ENCODE results near the gene TBXAS1. TPM values are rescaled to one million over a fixed set of nuclear protein-coding genes. Genes with fewer than 3 reads are reported as not detected.

Gene TBXAS1
- 10 to 100 TPM in 1 of 2 experiments, 1 to 10 TPM in 1; 8.8 to 11.8 TPM for total RNA-seq

- Mint-ChIP-seq H3K9me3 (peaks cover 16% of the 10 kb centered on the region), H3K4me1 (peaks cover 31% of the 10 kb centered on the region), H3K27me3 (peaks cover 6% of the 10 kb centered on the region), H3K36me3 (ENCODE audit: low read depth) (peaks cover 25% of the 10 kb centered on the region), H3K4me3 (peak within 1 kb of the TSS; percentile 67), H3K27ac (peak within 1 kb of the TSS; percentile 90)
- DNase-seq, result peak; percentile 32
- ChIA-PET CTCF (interaction anchor here (0.6 to 3.6 kb wide), 2 partner anchors 15 to 194 kb away, joined by 4 to 9 read pairs; no protein-coding TSS in a partner anchor), POLR2A (no interaction called here)
Measured at GRCh38 chr7:139829025-139829774, at the start of gene TBXAS1. Gene TBXAS1, plus strand, starts transcription at chr7:139829264. Its CDS starts 127 bp downstream, at chr7:139829391.

GRCh38 chr7:139782932-139783331 is 46.1 kb upstream of the TBXAS1 start:
- Mint-ChIP-seq H3K36me3 (ENCODE audit: low read depth) (peaks cover 2% of the 10 kb centered on the region), H3K4me1 (peaks cover 9% of the 10 kb centered on the region), H3K9me3 (no peaks in the 10 kb centered on the region), H3K27ac (no peak overlapping the region), H3K4me3 (no peak overlapping the region), H3K27me3 (peaks cover 9% of the 10 kb centered on the region)
- DNase-seq, result no peak
- ChIA-PET POLR2A (no interaction called here), CTCF (interaction anchor here (0.6 to 1.1 kb wide), 5 partner anchors 13 to 564 kb away, joined by 3 read pairs; no protein-coding TSS in a partner anchor)

DNA sequence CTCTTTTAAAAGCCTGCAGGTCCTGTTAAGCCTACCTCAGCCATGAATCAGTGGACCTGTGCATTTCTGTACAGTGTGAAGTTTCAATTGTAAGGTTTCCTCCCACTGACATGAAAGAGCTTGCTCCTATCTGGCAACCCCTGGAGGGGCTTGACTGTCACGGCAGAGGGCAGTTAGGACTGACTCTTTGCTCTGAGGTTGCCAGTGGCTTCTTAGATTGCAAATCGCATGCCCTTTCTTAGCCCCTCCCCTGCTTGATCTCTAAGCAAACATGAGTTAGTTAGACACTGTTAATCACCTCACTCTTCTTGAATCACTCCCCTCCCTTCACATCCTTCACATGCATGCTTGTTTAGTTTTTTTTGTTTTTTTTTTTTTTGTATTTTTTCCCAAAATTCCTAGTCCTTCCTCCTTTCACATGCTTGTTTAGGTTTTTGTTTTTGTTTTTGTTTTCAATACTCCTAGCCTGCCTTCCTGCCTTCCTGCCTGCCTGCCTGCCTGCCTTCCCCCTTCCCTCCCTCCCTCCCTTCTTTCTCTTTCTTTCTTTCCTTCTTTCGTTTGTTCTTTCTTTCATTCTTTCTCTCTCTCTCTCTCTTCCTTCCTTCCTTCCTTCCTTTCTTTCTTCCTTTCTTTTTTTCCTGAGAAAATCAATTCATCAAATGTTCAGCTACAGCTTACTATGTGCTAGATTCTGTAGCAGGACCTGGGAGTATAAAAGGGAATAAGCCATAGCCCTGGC is 45.2 kb upstream of the TBXAS1 start:
- DNase-seq, result no peak
- Mint-ChIP-seq H3K4me3 (no peak overlapping the region), H3K9me3 (no peaks in the 10 kb centered on the region), H3K27ac (no peak overlapping the region), H3K4me1 (peaks cover 6% of the 10 kb centered on the region), H3K36me3 (ENCODE audit: low read depth) (peaks cover 2% of the 10 kb centered on the region), H3K27me3 (peaks cover 9% of the 10 kb centered on the region)
- CTCF ChIA-PET, result interaction anchor here (0.6 to 1.7 kb wide), 7 partner anchors 13 to 563 kb away, joined by 3 read pairs; no protein-coding TSS in a partner anchor
- POLR2A ChIA-PET, result no interaction called here

DNA sequence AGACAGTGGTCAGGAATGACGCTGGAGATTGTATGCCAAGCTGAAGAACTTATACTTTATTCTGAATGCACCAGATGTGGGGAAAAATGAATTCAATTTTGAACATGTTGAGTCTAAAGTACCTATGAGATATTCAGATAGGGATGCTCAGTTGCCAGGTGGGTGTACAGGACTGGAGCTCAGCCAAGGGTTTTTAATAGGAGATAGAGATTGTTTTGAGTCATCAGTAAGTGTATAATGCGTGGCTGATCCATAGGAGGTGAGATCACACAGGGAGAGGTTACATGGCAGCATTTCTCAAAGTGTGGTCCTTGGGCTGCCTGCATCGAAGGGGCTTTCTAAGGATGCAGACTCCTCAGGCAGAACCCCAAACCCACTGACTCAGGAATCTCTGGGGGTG is 44.4 kb upstream of the TBXAS1 start:
- CTCF ChIA-PET, result interaction anchor here (0.7 to 1.7 kb wide), 4 partner anchors 12 to 123 kb away, joined by 3 read pairs; no protein-coding TSS in a partner anchor
- Mint-ChIP-seq H3K36me3 (ENCODE audit: low read depth) (peaks cover 2% of the 10 kb centered on the region), H3K4me1 (no peaks in the 10 kb centered on the region), H3K27ac (no peak overlapping the region), H3K27me3 (peaks cover 3% of the 10 kb centered on the region), H3K9me3 (no peaks in the 10 kb centered on the region), H3K4me3 (no peak overlapping the region)
- no peak for DNase-seq
- POLR2A ChIA-PET, result no interaction called here

DNA sequence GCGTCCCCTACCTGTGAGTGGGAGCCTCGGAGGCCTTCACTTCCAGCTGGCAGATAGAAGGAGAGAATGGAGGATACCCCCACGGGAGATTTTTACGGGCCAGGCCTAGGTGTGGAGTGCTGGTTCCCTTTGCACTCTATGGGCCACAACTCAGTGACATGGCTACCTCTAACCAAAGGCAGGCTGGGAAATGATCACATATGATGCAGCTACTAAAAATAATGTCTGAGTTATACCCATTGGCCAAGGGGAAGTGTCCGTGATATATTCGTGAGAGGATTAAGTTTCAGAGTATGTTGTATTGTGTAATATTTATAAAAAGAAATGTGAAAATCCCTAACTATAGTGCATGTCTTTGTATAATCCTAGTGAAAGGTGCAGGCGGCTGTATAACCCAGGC is 37.7 kb upstream of the TBXAS1 start:
- CTCF ChIA-PET, result interaction anchor here (0.6 to 1.2 kb wide), 2 partner anchors 145 to 549 kb away, joined by 4 to 7 read pairs; no protein-coding TSS in a partner anchor

GRCh38 chr7:139797607-139798006 is 31.5 kb upstream of the TBXAS1 start:
- ChIA-PET POLR2A (no interaction called here), CTCF (interaction anchor here (0.9 kb wide), 1 partner anchor 11 kb away, joined by 4 read pairs; no protein-coding TSS in a partner anchor)
- Mint-ChIP-seq H3K27me3 (no peaks in the 10 kb centered on the region), H3K9me3 (peaks cover 3% of the 10 kb centered on the region), H3K36me3 (ENCODE audit: low read depth) (peaks cover 2% of the 10 kb centered on the region), H3K27ac (no peak overlapping the region), H3K4me1 (peaks cover 8% of the 10 kb centered on the region), H3K4me3 (no peak overlapping the region)
- DNase-seq, result no peak

More for the DNA sequence above, 37.7 kb upstream of the TBXAS1 start:
- no peaks in the 10 kb centered on the region for H3K27me3 Mint-ChIP-seq
- no peak for DNase-seq
- no peaks in the 10 kb centered on the region for H3K4me1 Mint-ChIP-seq
- POLR2A ChIA-PET, result no interaction called here
- H3K9me3 Mint-ChIP-seq, result peaks cover 3% of the 10 kb centered on the region
- H3K4me3 Mint-ChIP-seq, result no peak overlapping the region
- H3K27ac Mint-ChIP-seq, result no peak overlapping the region
- H3K36me3 Mint-ChIP-seq (ENCODE audit: low read depth), result peaks cover 2% of the 10 kb centered on the region

DNA sequence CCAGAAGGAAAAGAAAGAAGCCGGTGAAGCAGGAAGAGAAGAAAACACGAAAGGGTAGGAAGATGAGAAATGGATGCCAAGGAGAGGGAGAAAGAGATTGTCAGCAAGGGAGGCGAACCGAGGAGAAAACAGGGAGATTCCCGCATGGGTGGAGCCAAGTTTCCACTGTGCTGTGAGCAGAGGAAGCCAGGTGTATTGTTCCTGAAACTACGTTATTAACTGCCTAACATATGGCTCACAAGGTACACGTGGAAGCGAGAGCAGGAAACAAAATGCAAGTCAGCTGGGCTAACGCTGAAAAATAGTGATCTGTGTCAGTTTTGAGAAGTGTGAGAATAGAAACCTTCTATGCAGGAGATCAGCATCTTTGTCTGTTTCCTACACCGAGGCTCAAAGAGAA is 30.8 kb upstream of the TBXAS1 start:
- Mint-ChIP-seq H3K4me3 (no peak overlapping the region), H3K27me3 (no peaks in the 10 kb centered on the region), H3K9me3 (peaks cover 8% of the 10 kb centered on the region), H3K27ac (no peak overlapping the region), H3K4me1 (peaks cover 8% of the 10 kb centered on the region), H3K36me3 (ENCODE audit: low read depth) (peaks cover 2% of the 10 kb centered on the region)
- POLR2A ChIA-PET, result no interaction called here
- CTCF ChIA-PET, result interaction anchor here (0.9 kb wide), 1 partner anchor 11 kb away, joined by 4 read pairs; no protein-coding TSS in a partner anchor
- no peak for DNase-seq

DNA sequence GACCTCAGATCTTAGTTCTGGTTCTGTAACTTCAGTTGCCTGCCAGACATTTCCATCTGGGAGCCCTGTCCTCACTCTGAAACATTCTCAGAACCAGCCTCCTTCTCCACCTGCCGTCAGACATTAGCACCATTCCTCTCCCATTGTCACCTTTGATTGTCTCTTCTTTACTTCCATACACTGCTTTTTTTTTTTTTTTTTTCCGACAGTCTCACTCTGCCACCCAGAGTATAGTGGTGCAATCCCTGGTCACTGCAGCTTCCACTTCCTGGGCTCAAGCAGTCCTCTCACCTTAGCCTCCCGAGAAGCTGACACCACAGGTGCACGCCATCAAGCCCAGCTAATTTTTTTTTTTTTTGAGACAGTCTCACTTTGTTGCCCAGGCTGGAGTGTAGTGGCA is 30.2 kb upstream of the TBXAS1 start:
- DNase-seq, result no peak
- peaks cover 2% of the 10 kb centered on the region for H3K36me3 Mint-ChIP-seq (ENCODE audit: low read depth)
- H3K4me1 Mint-ChIP-seq, result peaks cover 8% of the 10 kb centered on the region
- no peak overlapping the region for H3K4me3 Mint-ChIP-seq
- H3K27ac Mint-ChIP-seq, result no peak overlapping the region
- POLR2A ChIA-PET, result no interaction called here
- peaks cover 8% of the 10 kb centered on the region for H3K9me3 Mint-ChIP-seq
- H3K27me3 Mint-ChIP-seq, result no peaks in the 10 kb centered on the region
- CTCF ChIA-PET, result interaction anchor here (0.7 kb wide), 1 partner anchor 129 kb away, joined by 3 read pairs; no protein-coding TSS in a partner anchor

- H3K4me1 Mint-ChIP-seq, result peaks cover 8% of the 10 kb centered on the region
- DNase-seq, result no peak
- peaks cover 12% of the 10 kb centered on the region for H3K9me3 Mint-ChIP-seq
- H3K27me3 Mint-ChIP-seq, result no peaks in the 10 kb centered on the region
- H3K4me3 Mint-ChIP-seq, result no peak overlapping the region
- CTCF ChIA-PET, result interaction anchor here (0.7 kb wide), 1 partner anchor 128 kb away, joined by 3 read pairs; no protein-coding TSS in a partner anchor
- peaks cover 2% of the 10 kb centered on the region for H3K36me3 Mint-ChIP-seq (ENCODE audit: low read depth)
- H3K27ac Mint-ChIP-seq, result no peak overlapping the region
- POLR2A ChIA-PET, result no interaction called here
Measured at GRCh38 chr7:139799586-139799985, 29.5 kb upstream of the TBXAS1 start.

DNA sequence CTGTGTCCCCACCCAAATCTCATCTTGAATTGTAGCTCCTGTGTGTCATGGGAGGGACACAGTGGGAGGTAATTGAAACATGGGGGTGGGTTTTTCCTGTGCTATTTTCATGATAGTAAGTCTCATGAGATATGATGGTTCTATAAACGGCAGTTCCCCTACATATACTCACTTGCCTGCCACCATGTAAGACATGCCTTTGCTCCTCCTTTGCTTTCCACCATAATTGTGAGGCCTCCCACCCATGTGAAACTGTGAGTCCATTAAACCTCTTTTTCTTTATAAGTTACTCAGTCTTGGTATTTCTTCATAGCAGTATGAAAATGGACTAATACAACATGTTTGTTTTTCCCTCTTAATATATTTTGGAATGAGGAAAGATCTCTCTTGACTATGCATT is 24.5 kb upstream of the TBXAS1 start:
- Mint-ChIP-seq H3K4me3 (no peak overlapping the region), H3K9me3 (peaks cover 13% of the 10 kb centered on the region), H3K27ac (no peak overlapping the region), H3K4me1 (no peaks in the 10 kb centered on the region), H3K27me3 (no peaks in the 10 kb centered on the region), H3K36me3 (ENCODE audit: low read depth) (peaks cover 2% of the 10 kb centered on the region)
- DNase-seq, result no peak
- CTCF ChIA-PET, result interaction anchor here (0.6 to 0.9 kb wide), 2 partner anchors 50 to 258 kb away, joined by 3 read pairs; no protein-coding TSS in a partner anchor
- POLR2A ChIA-PET, result no interaction called here

DNA sequence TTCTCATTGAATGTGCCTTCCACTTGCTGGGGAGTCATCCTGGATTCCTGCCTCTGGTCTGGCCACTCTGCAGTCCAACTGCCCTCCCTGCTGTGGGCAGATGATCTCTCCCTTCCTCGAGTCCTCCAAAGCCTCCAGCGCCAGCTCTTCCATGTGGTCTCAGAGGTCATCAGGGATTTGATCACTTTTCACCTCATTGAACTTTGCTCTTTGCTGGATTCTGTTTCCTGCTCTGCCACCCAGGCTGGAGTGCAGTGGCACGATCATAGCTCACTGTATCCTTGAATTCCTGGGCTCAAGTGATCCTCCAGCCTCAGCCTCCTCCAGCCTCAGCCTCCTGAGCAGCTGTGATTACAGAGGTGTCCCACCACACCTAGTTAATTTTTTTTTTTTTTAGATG is 22.1 kb upstream of the TBXAS1 start:
- Mint-ChIP-seq H3K9me3 (peaks cover 13% of the 10 kb centered on the region), H3K27me3 (no peaks in the 10 kb centered on the region), H3K27ac (no peak overlapping the region), H3K36me3 (ENCODE audit: low read depth) (peaks cover 2% of the 10 kb centered on the region), H3K4me1 (no peaks in the 10 kb centered on the region), H3K4me3 (no peak overlapping the region)
- POLR2A ChIA-PET, result no interaction called here
- DNase-seq, result no peak
- CTCF ChIA-PET, result interaction anchor here (0.6 kb wide), 1 partner anchor 458 kb away, joined by 3 read pairs; no protein-coding TSS in a partner anchor

GRCh38 chr7:139808427-139808826 is 20.6 kb upstream of the TBXAS1 start:
- H3K4me1 Mint-ChIP-seq, result peaks cover under 1% of the 10 kb centered on the region
- H3K4me3 Mint-ChIP-seq, result no peak overlapping the region
- H3K27ac Mint-ChIP-seq, result no peak overlapping the region
- H3K36me3 Mint-ChIP-seq (ENCODE audit: low read depth), result peaks cover 2% of the 10 kb centered on the region
- DNase-seq, result no peak
- H3K9me3 Mint-ChIP-seq, result peaks cover 7% of the 10 kb centered on the region
- H3K27me3 Mint-ChIP-seq, result no peaks in the 10 kb centered on the region
- CTCF ChIA-PET, result no interaction called here
- POLR2A ChIA-PET, result no interaction called here
